HG03342 (cell line): ENCODE measurements around the gene NAV3.

Experiments
- ATAC-seq: cut with Tn5 transposase; IDR thresholded peaks from one replicate; pipeline ENCODE4 v1.9.1; 2021; ENCODE audit warnings: mild to moderate bottlenecking, moderate library complexity; ENCODE audit not compliant: unreplicated experiment

Gene NAV3

DNA sequence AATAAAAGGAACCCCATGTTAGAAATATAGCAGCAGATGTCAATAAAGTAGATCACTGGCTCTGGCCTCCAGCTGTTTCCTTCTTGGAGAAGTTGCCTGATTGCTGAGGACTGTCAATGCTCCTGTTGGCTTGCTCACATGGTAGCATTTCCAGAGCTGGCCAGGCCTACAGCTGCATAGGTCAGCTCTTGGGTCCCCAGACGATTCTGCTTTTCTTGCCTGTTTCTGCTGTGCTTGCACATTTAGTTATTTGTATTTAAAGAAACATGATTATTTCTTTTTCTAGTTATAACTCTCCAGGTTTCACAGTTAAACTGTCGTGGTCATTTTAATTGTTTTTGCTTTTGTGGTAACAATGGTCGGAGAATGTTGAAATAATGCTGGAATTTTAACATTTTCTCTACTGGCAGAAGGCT is 7.2 kb downstream of the NAV3 start:
- no peak for ATAC-seq

DNA sequence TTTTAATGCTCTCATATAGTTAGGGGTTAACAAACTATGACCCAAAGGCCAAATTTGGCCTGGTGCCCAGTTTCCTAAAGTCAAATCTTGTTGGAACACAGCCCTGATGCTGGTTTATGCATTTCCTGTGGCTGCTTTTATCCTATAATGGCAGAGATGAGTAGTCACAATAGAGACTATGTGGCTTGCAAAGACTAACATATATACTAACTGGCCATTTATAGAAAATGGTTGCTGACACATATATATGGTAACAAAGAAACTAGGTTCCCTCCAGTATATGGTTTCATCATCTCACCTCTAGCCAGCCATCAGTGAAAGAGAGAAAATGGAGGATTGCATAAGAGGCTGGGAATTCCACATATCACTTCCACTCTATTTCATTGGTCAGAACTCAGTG is 10.8 kb downstream of the NAV3 start:
- no peak for ATAC-seq

DNA sequence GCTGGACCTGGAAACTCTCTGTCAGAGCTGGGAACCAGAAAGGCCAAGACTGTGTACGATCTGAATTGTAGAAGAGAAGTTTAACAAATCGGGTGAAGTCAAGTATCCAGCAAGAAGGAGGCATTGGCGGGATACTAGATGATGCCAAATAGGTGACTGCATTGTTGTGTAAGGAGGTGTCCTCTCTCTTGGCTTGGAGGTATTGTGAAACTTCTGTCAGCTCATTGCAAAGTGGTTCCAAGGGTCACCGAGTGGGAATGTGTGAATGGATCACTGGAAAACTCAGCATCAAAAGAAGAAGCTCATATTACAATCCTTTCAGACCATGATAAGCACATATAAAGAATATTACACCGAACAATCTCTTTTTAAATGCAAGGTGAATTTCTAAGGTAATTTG is 11.7 kb downstream of the NAV3 start:
- no peak for ATAC-seq

DNA sequence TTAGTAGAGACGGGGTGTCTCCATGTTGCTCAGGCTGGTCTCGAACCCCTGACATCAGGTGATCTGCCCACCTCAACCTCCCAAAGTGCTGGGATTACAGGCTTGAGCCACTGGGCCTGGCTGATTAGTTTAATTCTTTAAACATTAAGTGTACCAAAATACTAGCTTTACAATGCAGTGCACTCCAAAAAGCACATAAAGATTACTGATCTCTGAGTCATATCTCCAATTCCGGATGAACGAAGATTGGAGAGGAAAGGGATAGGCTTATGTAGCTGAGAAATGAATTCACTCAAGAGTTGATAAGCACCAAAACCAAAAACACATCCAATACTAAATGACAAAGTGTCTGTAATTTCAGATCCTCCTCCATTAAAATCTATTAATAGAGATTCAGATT is 15.1 kb downstream of the NAV3 start:
- no peak for ATAC-seq

DNA sequence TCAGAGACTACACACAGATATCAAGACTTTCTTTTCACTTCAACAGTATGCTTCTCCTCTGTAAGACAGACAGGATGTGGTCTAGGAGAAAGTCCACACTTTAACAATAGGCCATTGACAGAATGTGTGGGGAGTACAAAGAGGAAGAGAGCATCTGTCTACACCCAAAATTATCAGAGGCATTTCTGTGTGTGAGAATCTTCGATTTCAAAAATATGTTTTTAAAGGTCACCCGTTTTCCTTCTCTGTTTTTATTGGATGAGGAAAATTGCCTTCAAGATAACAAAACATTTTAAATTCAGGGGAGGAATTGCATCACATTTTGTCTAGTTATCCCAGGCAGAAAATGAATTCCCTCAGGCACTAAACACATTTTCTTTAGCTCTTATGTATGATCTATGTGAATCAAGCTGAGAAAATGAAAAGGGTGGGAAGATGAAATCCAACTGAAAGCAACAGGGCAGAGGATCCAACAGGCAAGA is 16.4 kb downstream of the NAV3 start:
- peak; percentile 99 for ATAC-seq

DNA sequence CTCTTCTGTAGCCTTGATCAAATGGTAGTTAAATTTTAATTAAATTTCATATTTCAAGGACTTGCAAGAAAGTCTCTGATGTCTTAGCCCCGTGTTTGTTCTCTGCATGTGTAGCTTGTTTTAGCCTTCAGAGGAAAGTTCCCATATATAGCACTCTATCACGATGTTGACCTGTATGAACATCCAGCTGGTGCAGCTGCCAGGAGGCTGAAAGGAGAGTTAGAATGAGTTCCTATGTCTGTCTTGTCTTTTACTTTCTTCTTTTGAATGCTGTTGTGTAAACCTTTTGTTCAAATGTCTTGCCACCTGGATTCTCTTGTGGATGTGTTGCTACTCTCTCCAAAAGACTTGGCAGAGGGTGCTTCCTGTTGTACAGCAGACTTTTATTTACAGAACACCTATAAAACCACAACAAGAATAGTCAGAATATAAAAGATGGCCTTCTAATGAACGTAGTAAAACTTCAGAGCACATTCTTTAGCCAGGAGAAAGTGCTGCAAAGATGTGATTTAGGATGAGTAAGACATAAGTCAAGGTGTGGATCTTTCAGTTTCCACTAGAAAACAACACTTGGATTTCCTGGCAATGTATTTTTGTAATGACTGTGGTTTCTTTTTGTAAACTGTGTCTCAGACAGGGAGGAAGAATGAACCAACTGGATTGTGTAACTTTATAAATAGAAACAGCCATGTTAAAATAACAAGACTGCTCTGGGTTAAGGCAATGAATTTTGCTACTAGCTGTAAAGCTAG is 17.2 kb downstream of the NAV3 start:
- peak; percentile 40 for ATAC-seq

DNA sequence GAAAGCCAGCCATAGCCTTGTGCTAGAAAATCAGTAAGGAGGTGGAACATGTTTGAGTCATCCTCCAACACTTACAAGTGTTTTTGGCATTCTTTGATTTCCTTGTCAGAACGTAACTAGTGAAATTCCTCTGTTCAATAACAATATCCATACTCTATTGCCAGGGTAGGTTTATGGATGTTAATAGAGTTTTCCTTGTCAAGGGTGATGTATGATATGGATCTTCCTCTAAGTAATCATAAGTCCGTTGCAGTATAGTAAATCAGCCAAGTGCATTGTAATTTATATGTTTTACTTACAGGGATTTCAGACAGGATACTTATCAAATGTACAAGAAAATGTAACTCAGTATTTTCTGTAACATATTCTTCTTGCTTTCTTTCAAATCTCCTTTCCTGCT is 19.4 kb downstream of the NAV3 start:
- no peak for ATAC-seq

DNA sequence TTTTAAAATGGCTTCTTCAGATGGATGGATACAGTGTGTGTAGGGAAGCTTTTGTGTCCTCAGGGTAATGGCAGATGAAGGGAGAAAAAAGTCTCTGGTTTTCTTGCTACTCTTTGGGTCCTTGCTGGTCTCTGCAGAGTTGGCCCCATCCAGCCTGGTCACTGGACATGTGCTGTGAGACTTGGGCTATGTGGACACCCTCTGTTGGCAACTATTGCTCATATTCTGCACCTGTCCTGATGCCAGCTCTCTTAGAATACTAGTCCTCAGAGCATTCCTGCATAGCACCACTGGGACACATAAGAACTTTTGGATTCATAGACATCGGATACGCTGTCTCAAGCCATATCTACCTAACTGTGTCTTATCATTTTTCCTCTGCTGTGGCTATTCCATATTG is 20.0 kb downstream of the NAV3 start:
- no peak for ATAC-seq

DNA sequence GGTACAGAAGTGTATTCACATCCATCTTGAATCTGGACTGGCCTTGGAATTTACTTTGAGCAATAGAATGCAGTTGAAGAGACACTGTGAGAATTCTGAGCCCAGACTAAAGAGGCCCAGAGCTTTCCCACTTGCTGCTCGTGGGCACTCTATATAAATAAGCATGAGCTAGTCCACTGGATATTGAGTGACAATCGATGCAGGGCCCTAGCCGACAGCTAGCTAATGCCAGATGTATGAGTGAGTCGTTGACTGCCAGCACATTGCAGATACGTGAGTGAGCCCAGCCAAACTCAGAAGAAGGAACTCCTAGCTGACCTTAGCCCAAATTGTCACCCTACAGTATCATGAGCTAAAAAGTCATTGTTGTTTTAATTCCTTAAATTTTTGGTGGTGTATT is 24.9 kb downstream of the NAV3 start:
- ATAC-seq = no peak

DNA sequence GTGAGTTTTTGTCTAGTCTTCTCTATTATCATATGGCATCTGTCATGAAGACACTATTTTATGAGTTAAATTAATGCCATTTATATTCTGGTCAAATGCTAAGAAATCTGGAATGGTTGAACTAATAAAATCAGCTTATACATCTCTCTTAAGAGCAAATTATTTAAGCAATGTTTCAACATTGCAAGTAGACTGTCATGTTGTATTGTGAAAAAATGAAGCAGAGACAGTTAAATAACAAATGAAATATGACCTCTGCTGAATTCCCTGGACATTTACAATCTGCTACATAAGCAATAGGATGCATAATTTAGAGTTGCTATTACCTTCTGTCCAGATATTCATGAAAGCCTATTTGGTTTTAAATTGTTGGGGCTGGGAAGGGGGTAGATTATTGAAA is 30.6 kb downstream of the NAV3 start:
- no peak for ATAC-seq

DNA sequence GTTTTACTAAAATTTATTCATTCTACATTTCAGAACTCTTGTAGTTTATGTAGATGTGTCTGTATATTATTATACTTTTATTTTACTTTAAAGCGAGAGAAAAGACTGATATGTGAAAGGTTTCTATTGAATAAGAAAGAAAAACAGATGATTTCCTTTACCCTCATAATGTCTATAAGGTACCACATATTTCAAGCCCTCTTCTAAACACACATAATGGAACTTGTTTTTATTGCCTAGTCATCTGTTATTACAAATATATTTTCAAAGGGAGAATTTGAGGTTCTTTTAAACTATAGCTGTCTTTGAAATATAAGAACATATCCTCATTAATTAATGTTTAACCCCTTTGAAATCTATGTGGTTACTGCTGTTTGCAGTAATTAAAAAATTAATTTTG is 34.5 kb downstream of the NAV3 start:
- no peak for ATAC-seq

DNA sequence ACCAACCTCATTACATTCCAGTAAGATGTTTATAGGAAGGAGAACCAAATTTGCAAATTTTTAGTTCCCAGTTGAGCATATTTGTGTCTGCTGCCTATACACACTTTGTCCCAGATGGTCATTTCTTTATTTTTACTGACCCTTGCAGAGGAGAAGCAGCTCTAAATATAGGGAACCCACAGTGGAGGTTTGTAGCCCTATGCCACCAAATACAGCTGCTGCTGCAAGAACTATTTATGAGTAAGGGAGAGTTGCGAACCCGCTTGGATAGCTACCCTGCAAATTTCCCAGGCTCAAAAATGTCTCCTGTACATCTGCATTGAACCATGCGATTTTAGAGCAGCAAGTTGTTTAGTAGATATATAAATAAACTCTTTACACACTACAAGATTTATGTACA is 48.2 kb downstream of the NAV3 start:
- ATAC-seq = no peak

DNA sequence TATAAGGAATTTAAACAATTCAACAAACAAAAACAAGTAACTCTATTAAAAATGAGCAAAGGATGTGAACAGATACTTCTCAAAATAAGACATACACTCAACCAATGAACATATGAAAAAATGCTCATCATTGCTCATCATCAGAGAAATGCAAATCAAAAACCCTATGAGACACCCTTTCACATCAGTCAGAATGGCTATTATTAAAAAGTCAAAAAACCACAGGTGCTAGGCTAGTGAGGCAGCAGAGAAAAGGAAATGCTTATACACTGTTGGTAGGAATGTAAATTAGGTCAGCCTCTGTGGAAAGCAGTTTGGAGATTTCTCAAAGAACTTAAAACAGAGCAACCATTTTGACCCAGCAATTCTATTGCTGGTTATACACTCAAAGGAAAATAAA is 52.0 kb downstream of the NAV3 start:
- peak; percentile 72 for ATAC-seq

DNA sequence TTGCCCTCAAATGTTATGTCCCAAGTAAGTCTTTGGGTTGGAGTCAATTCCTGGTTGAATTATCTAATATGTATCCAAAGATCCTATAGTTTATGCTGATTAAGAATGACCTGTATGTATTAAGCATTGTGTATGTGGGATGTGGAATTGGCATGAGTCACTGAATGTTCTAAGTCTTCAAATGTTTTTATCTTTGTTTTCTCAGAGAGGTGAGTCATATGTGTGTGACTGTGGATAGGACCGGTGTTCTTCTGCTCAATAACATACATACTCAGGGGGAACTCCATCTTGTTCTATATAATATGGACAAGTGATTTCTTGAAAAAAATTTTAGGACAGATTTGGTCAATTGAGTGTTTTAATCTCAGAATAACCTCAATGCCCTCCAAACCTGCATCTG is 57.9 kb downstream of the NAV3 start:
- no peak for ATAC-seq

DNA sequence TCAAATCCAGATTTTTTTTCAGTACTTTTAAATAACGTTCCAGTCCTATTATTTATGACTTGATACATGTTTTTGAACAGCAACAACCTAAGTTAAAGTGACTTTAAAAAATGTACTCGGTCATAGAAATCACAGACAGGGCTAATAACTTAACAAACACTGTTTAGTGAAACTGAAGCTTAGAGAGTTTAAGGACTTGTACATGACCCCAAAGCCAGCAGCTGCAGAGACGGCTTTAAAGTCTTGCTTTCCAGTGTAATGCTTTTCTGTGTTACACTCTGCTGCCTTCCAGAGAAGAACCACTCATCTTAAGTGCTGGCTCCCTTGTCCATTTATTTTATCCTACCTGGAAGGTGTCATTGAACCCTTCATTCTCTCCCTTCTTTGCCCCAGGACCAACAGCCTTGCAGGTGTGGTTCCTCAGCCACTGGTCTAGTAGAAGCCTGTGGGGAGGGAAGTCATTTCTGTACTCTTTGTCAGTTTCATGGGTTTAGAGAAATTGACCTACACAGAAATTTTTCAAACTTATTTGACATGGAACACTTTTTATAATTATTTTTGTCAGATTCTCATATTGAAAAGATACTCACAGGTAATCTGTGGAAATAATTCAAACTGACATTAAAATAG is 60.9 kb downstream of the NAV3 start:
- ATAC-seq = no peak

DNA sequence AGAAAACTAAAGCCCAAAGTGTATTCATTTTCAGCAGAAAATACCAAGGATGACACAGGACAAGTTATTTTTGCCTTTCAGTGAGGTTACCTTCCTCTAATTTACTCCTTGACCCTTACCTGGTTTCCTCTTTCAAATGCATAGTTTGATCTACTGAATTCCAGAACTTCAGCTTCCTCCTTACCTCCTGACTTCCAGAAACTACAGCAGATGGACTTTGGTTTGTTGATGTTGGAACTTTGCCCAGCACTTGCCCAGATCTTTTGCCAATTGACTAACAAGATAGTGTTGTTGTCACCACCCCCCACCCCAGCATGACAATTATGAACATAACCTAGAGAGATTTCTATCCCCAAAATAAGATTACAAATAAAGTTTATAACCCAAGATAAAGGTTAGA is 63.2 kb downstream of the NAV3 start:
- no peak for ATAC-seq

DNA sequence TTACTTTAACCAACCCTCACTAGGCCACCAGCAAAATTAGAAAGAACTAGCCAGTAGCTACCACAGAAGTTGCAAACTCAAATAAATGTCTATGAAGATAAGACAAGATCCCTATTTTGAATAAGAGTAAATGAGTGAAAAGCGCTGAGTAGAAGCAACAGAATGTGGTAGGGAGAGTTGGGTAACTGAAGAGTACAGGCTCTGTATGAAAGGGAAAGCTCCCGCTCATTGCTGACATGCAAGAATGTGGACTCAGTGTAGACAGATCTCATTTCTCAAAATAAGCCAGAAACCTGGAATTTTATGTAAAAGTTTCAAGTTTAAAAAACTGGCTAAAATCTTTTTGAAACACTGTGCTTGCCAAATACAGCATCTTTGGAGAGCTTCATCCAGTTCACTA is 63.9 kb downstream of the NAV3 start:
- no peak for ATAC-seq

DNA sequence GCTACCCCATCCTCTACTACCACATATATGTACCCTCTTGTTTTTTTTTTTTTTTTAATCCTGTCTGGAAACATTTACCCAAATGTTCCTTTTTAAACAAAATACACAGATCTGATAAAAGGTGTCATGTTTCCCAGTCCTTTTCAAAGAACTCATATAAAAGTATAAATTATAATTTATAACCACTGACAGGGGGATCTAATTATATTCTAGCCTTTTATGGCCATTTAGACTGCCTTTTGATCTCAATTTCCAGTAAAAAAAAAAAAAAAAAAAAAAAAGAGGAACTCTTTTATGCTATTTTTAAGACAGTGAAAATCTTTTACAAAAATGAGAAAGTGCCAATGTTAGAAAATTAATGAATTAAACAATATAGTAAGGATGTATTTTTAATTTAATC is 65.0 kb downstream of the NAV3 start:
- ATAC-seq = no peak

DNA sequence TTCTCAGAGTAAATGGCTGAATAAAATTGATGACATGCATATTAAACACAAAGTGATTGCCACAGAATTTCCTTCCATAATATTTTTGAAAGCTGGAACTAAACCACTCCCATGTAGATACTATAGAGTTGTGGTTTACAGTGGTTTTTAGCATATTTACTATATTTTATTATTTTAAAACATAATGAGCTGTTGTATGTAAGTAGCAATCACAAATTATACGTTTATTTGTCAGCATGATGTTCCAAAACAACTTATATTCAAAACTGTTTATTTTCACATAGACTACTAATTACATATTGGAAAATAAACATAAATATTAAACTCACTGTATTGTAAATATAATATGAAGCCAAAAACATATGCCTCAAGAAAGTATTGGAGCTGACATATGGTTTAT is 77.2 kb downstream of the NAV3 start:
- ATAC-seq = no peak

DNA sequence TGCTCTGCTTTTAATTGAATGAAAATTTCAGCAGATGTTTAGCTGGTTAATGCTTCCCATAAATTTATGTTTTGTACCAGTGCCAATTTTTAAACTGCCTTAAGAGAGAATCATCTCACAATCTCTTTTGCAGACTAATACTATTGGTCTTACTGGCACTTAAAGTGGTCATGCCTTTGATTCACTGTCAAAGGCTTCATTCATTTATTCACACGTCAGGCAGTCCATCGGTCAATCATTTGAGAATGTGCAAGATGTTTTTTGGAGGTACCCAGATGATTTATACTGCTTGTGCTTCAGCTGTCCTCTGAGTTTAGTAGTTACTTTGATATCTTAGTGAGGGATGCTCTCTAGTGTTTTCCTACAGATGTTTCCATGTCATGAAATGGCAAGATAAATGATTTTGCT is 83.4 kb downstream of the NAV3 start:
- no peak for ATAC-seq

DNA sequence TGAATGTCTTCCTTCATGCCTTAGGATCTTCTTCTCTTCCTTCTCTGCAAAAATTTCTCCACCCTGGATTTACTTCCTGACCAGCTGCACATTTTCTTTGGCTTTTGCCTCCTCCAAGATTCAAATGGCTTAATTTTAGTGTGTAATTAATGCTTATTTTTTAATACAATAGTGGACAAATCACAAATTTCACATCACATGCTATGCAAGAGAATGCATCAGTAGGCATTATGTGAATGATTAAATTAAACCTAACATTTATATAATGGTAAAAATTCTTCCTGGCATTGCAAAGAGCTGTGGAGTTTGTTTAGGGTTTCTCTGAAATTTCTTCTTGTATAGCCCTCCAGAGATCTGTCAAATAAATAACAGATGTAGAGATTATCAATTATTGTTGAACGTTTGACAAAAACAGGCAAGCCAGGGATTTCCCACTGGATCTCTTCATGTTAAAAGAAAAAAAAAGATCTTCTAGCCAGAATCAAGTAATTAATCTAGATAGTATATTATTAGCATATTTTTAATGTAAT is 84.4 kb downstream of the NAV3 start:
- no peak for ATAC-seq

DNA sequence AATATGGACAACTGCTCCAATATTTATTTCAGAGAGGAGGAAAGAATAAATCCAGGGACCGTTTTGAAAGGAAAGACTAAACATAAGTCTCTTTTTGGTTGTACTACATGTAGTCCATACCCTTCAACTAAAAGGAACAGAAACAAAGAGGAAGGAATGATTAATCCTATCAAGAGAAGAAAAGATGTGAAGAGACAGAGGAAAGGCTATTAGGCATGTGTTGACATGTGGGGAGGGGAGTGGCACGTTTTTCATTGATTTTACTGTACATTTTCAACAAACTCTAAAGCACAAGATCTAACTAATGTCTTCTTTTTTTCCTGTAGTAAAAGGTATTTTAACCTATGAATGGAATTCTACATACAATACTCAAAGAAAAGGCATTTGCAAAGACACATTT is 85.6 kb downstream of the NAV3 start:
- no peak for ATAC-seq

DNA sequence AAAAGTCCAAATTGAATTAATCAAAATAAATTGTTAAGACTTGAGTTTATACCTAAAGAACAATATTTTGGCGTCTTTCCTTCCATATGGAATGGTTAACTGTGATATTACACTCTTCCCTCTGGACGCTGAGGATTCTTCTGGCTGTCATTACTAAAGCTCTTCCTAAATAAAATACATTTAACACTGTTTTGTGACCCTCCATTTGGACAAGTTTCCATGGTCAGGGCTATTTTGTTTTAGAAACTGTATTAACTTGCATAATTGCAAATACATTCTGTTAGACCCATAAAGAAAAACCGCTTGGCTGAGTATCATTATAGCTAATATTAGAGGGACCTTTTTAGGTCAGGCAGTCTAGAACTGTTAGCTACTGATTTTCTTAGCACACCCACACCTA is 87.4 kb downstream of the NAV3 start:
- ATAC-seq = no peak
